Trophoblast cell (in vitro differentiated cells and primary cell): Measurements from ENCODE around the gene RERG.

Source experiments
- DNase-seq, 2 donors: peaks; one replicate each; pipeline ENCODE4 v3.0.0-alpha.2; 2016
- H2AFZ ChIP-seq: 2 replicates; pipeline ENCODE4 v1.6.1; 2013; ENCODE audit warnings: low read length, moderate library complexity, mild to moderate bottlenecking; ENCODE audit not compliant: insufficient read depth, poor library complexity
- H2AK5ac ChIP-seq: 2 replicates; pipeline ENCODE4 v1.6.1; 2013; ENCODE audit warnings: mild to moderate bottlenecking, low read length
- H2BK120ac ChIP-seq: 2 replicates; pipeline ENCODE4 v1.6.1; 2013; ENCODE audit warnings: low read length, mild to moderate bottlenecking, moderate library complexity; ENCODE audit not compliant: insufficient read depth, poor library complexity
- H2BK12ac ChIP-seq: 2 replicates; pipeline ENCODE4 v1.6.1; 2013; ENCODE audit warnings: mild to moderate bottlenecking, low read length, moderate library complexity
- H2BK5ac ChIP-seq: 2 replicates; pipeline ENCODE4 v1.6.1; 2013; ENCODE audit warnings: low read length, low read depth, moderate library complexity, mild to moderate bottlenecking; ENCODE audit not compliant: poor library complexity
- H3K14ac ChIP-seq: 2 replicates; pipeline ENCODE4 v1.6.1; 2013; ENCODE audit warnings: mild to moderate bottlenecking, low read length
- H3K18ac ChIP-seq: 2 replicates; pipeline ENCODE4 v1.6.1; 2013; ENCODE audit warnings: mild to moderate bottlenecking, low read length
- H3K23ac ChIP-seq: 2 replicates; pipeline ENCODE4 v1.6.1; 2013; ENCODE audit warnings: low read length
- H3K27ac ChIP-seq: 2 replicates; pipeline ENCODE4 v1.5.1; 2013; ENCODE audit warnings: low read depth, mild to moderate bottlenecking, inconsistent platforms, low read length, moderate library complexity
- H3K27me3 ChIP-seq: 2 replicates; pipeline ENCODE4 v1.6.1; 2013; ENCODE audit warnings: inconsistent platforms, mild to moderate bottlenecking, low read length, moderate library complexity; ENCODE audit not compliant: insufficient read depth
- H3K36me3 ChIP-seq, 2 experiments: 1 replicate in 1 of 2; 2 replicates in 1 of 2; pipeline ENCODE4 v1.6.1; 2013; ENCODE audit warnings: low read length in 2 of 2, mild to moderate bottlenecking in 2 of 2, moderate library complexity in 1 of 2; ENCODE audit not compliant: insufficient read depth in 2 of 2, control insufficient read depth in 1 of 2
- H3K4ac ChIP-seq: 2 replicates; pipeline ENCODE4 v1.6.1; 2013; ENCODE audit warnings: low read depth, mild to moderate bottlenecking, low read length, moderate library complexity
- H3K4me1 ChIP-seq, 2 experiments: 1 replicate in 1 of 2; 2 replicates in 1 of 2; pipeline ENCODE4 v1.6.1; 2013; ENCODE audit warnings: low read length in 2 of 2, mild to moderate bottlenecking in 2 of 2, moderate library complexity in 1 of 2; ENCODE audit not compliant: insufficient read depth in 2 of 2, control insufficient read depth in 1 of 2
- H3K4me2 ChIP-seq: 2 replicates; pipeline ENCODE4 v1.6.1; 2013; ENCODE audit warnings: inconsistent platforms, mild to moderate bottlenecking, low read length, moderate library complexity
- H3K4me3 ChIP-seq: 2 replicates; pipeline ENCODE4 v1.5.1; 2013; ENCODE audit warnings: mild to moderate bottlenecking, low read depth, low read length, inconsistent platforms
- H3K79me1 ChIP-seq: one replicate; pipeline ENCODE4 v1.6.1; 2013; ENCODE audit warnings: low read length
- H3K79me2 ChIP-seq: 2 replicates; pipeline ENCODE4 v1.6.1; 2013; ENCODE audit warnings: low read length, mild to moderate bottlenecking; ENCODE audit not compliant: control insufficient read depth, insufficient read depth, poor library complexity
- H3K9ac ChIP-seq: 2 replicates; pipeline ENCODE4 v1.6.1; 2013; ENCODE audit warnings: mild to moderate bottlenecking, low read length
- H3K9me3 ChIP-seq: 2 replicates; pipeline ENCODE4 v1.6.1; 2013; ENCODE audit warnings: low read depth, mild to moderate bottlenecking, control low read depth, inconsistent platforms, low read length; ENCODE audit not compliant: insufficient read depth
- H4K12ac ChIP-seq: 2 replicates; pipeline ENCODE4 v1.6.1; 2013; ENCODE audit warnings: low read depth, mild to moderate bottlenecking, low read length, moderate library complexity
- H4K8ac ChIP-seq: 2 replicates; pipeline ENCODE4 v1.6.1; 2013; ENCODE audit warnings: low read depth, mild to moderate bottlenecking, low read length, moderate library complexity
- H4K91ac ChIP-seq: one replicate; pipeline ENCODE4 v1.6.1; 2013; ENCODE audit warnings: low read depth, mild to moderate bottlenecking, low read length, moderate library complexity
- WGBS: extraction: QIAGEN DNeasy Blood & Tissue Kit; methylation state at CpG from one replicate; pipeline ENCODE4 v1.1.7; 2013; ENCODE audit warnings: missing lambda C conversion rate; ENCODE audit not compliant: insufficient read length, insufficient coverage; ENCODE audit errors: extremely low coverage; 5-methylcytosine and 5-hydroxymethylcytosine counted together

Gene RERG

DNA sequence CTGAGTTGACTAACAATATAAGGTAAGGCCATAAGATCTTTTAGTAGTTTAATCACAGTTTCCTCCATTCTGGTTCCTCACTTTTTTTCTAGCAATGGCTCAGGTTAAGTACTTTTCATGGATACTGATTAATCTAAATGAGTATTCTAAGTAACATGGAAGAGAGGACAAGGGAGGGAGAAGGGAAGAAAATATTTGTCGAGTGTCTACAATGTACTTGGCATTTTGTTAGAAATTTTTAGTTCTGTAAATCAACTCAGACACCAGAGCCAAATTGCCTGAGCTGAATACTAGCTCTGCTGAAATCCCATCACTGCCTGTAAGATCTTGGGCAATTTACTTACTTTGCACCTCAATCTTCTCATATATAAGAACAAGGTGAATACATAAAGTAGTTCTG is 20.2 kb downstream of the RERG start:
- H4K8ac ChIP-seq = no peak overlapping the region
- no peak overlapping the region for H3K4me2 ChIP-seq
- H2AFZ ChIP-seq = no peak overlapping the region
- H2AK5ac ChIP-seq = no peak overlapping the region
- no peak overlapping the region for H2BK120ac ChIP-seq
- no peaks in the 10 kb centered on the region for H3K9me3 ChIP-seq
- no peaks in the 10 kb centered on the region for H3K27me3 ChIP-seq
- no peak overlapping the region for H3K9ac ChIP-seq
- no peak overlapping the region for H3K27ac ChIP-seq
- no peak overlapping the region for H3K4ac ChIP-seq
- H3K79me2 ChIP-seq = no peaks in the 10 kb centered on the region
- no peak overlapping the region for H2BK12ac ChIP-seq
- H4K91ac ChIP-seq = no peak overlapping the region
- no peak overlapping the region for H3K14ac ChIP-seq
- no peak overlapping the region for H3K18ac ChIP-seq
- no peak overlapping the region for H4K12ac ChIP-seq
- no CpG with 5 or more reads among the region's 1 CpG for WGBS
- DNase-seq = no peak
- no peak overlapping the region for H3K23ac ChIP-seq
- H3K4me3 ChIP-seq = no peak overlapping the region
- H3K36me3 ChIP-seq = no peaks in the 10 kb centered on the region
- H3K4me1 ChIP-seq = no peaks in the 10 kb centered on the region
- H2BK5ac ChIP-seq = no peak overlapping the region
- H3K79me1 ChIP-seq = no peaks in the 10 kb centered on the region

DNA sequence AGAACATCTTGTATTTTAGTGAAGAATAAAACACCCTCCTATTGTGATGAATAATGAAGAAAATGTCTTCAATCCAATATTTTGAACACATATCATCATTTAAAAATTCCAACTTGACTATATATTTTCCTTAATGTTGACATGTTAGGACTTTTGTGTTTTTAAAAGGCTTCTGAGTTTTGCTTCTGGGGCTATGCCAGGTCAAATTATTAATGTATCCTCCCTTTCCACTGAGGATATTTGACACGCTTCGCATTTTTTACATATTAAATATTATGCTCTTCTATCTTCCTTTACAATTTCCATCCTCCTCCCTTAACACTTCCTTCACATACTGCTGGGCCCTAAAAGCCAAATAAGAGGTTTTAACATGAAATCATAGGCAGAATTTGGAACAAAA is 20.6 kb downstream of the RERG start:
- Histone ChIP-seq H3K23ac (no peak overlapping the region), H4K91ac (no peak overlapping the region), H3K9me3 (no peaks in the 10 kb centered on the region), H3K18ac (no peak overlapping the region), H3K79me1 (no peaks in the 10 kb centered on the region), H2AFZ (no peak overlapping the region), H3K27me3 (no peaks in the 10 kb centered on the region), H4K8ac (no peak overlapping the region), H2BK5ac (no peak overlapping the region), H3K27ac (no peak overlapping the region), H2BK12ac (no peak overlapping the region), H3K4me2 (no peak overlapping the region), H2BK120ac (no peak overlapping the region), H3K36me3 (no peaks in the 10 kb centered on the region), H3K79me2 (no peaks in the 10 kb centered on the region), H3K4me1 (no peaks in the 10 kb centered on the region), H3K4me3 (no peak overlapping the region), H2AK5ac (no peak overlapping the region), H4K12ac (no peak overlapping the region), H3K9ac (no peak overlapping the region), H3K4ac (no peak overlapping the region), H3K14ac (no peak overlapping the region)
- WGBS = 100% methylated on average over 2 of the region's 2 CpGs
- DNase-seq = no peak

DNA sequence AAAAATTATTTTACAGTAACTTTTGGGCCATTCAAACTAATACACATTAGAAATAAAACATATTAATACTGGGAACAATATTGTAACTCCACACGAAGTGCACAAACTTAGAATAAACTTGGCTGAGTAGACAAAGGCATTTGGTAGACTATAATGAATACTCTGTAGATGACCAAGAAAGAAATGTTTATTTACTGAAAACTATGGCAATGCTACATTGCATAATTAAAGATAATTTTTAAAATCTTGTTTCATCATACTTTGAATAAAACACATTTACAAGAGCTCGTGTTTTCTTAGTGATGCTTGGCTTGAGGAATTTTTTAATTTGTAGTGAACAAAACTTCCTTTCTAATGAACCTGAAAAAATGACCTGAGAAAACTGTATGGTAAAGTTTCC is 21.3 kb downstream of the RERG start:
- H4K91ac ChIP-seq = no peak overlapping the region
- DNase-seq = no peak
- no CpG with 5 or more reads among the region's 2 CpGs for WGBS
- no peak overlapping the region for H3K14ac ChIP-seq
- no peak overlapping the region for H4K12ac ChIP-seq
- no peaks in the 10 kb centered on the region for H3K4me1 ChIP-seq
- no peaks in the 10 kb centered on the region for H3K36me3 ChIP-seq
- no peak overlapping the region for H3K4ac ChIP-seq
- H2AFZ ChIP-seq = no peak overlapping the region
- H2BK5ac ChIP-seq = no peak overlapping the region
- no peak overlapping the region for H2BK12ac ChIP-seq
- no peaks in the 10 kb centered on the region for H3K79me2 ChIP-seq
- H4K8ac ChIP-seq = no peak overlapping the region
- no peak overlapping the region for H3K4me2 ChIP-seq
- no peak overlapping the region for H3K18ac ChIP-seq
- no peak overlapping the region for H3K27ac ChIP-seq
- no peaks in the 10 kb centered on the region for H3K9me3 ChIP-seq
- H2BK120ac ChIP-seq = no peak overlapping the region
- H3K23ac ChIP-seq = no peak overlapping the region
- no peaks in the 10 kb centered on the region for H3K27me3 ChIP-seq
- H2AK5ac ChIP-seq = no peak overlapping the region
- no peak overlapping the region for H3K9ac ChIP-seq
- no peaks in the 10 kb centered on the region for H3K79me1 ChIP-seq
- H3K4me3 ChIP-seq = no peak overlapping the region

DNA sequence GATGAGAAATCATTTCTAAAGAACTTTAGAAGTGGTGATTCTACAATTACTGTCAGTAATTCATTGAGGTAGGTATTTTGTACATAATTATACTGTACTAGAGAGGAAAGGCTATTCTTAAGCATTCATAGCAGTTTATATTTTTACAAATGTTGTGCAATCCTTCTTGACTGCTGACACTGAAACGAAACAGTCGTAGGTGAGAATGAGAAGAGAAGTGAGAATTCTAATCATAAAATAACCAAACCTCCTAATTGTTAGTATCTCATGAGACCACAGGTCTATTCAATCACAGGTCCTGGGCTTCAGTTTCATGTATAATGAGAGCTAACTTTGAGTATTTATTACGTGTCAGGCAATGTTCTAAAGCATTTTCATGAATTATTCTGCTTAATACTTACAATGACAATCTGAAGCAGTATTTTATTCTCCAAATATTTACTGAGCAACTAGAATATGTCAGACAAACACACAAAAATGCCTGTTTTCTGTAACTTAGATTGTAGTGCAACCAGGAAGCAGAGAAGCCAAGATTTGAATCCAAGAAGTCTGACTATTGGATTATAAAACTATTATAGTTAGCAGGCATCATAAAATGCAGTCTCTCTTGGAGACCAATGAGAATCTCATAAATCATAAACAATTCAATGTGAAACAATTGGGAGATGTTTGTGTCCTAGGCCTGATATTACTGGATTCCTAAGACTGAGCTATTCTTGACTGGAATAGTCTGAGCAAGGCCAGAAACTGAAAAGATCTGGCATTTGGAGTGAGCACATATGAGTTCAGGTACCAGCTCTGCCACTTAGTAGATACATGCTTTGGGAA is 24.3 kb downstream of the RERG start:
- Histone ChIP-seq H3K4me1 (no peaks in the 10 kb centered on the region), H3K27ac (no peak overlapping the region), H3K23ac (no peak overlapping the region), H3K79me2 (no peaks in the 10 kb centered on the region), H3K4me3 (no peak overlapping the region), H4K8ac (no peak overlapping the region), H2AK5ac (no peak overlapping the region), H3K27me3 (no peaks in the 10 kb centered on the region), H3K9me3 (no peaks in the 10 kb centered on the region), H3K18ac (no peak overlapping the region), H3K14ac (no peak overlapping the region), H4K91ac (no peak overlapping the region), H2BK120ac (no peak overlapping the region), H4K12ac (no peak overlapping the region), H3K4me2 (no peak overlapping the region), H3K4ac (no peak overlapping the region), H2BK5ac (no peak overlapping the region), H2BK12ac (no peak overlapping the region), H2AFZ (no peak overlapping the region), H3K36me3 (no peaks in the 10 kb centered on the region), H3K9ac (no peak overlapping the region), H3K79me1 (no peaks in the 10 kb centered on the region)
- no CpG with 5 or more reads among the region's 3 CpGs for WGBS
- DNase-seq = no peak
